K562 (cell line): ENCODE results near the gene SRF. TPM values are rescaled to one million over a fixed set of nuclear protein-coding genes. Genes with fewer than 3 reads are reported as not detected.
A peak's percentile ranks its signal among the peaks of the same experiment; 100 is the strongest.

ENCODE experiments used
- ARNT ChIP-seq, 2 experiments: fragments of 450-650 bp; IDR thresholded peaks; 2 replicates each; pipeline ENCODE4 v1.6.1; 2016; ENCODE audit warnings: mild to moderate bottlenecking in 1 of 2
- CHAMP1 ChIP-seq: fragments of 450-650 bp; IDR thresholded peaks from 2 replicates; pipeline ENCODE4 v1.6.1; 2016; ENCODE audit warnings: mild to moderate bottlenecking
- CREB3 ChIP-seq: fragments of 450-650 bp; conservative IDR thresholded peaks from 2 replicates; pipeline ENCODE4 v1.6.1; 2016; ENCODE audit warnings: missing genetic modification characterization, low read depth, mild to moderate bottlenecking, missing compliant biosample characterization, moderate library complexity
- CSDE1 ChIP-seq, 2 experiments: fragments of 450-650 bp; IDR thresholded peaks; 2 replicates each; pipeline ENCODE4 v1.6.1; 2016; ENCODE audit warnings: mild to moderate bottlenecking in 1 of 2
- DACH1 ChIP-seq: fragments of 450-650 bp; IDR thresholded peaks from 2 replicates; pipeline ENCODE4 v1.6.1; 2018; ENCODE audit not compliant: partially characterized antibody
- ILK ChIP-seq: fragments of 450-650 bp; IDR thresholded peaks from 2 replicates; pipeline ENCODE4 v1.6.1; 2016; ENCODE audit warnings: missing genetic modification characterization, low read depth, mild to moderate bottlenecking, missing compliant biosample characterization, moderate library complexity, borderline replicate concordance
- NFE2L1 ChIP-seq: fragments of 450-650 bp; IDR thresholded peaks from 2 replicates; pipeline ENCODE4 v1.6.1; 2016; ENCODE audit warnings: missing genetic modification characterization, low read depth, mild to moderate bottlenecking, missing compliant biosample characterization, moderate library complexity, borderline replicate concordance
- PHTF2 ChIP-seq: fragments of 250-450 bp; sonication (Bioruptor Pico); IDR thresholded peaks from 2 replicates; pipeline ENCODE4 v1.5.0; 2021; ENCODE audit warnings: mild to moderate bottlenecking
- SOX6 ChIP-seq: fragments of 450-650 bp; IDR thresholded peaks from 2 replicates; pipeline ENCODE4 v1.6.1; 2014; ENCODE audit warnings: mild to moderate bottlenecking
- TFE3 ChIP-seq: fragments of 450-650 bp; formaldehyde crosslinking; IDR thresholded peaks from 2 replicates; pipeline ENCODE4 v1.4.0; 2020; ENCODE audit warnings: mild to moderate bottlenecking, mixed read lengths
- TRIM28 ChIP-seq: fragments of 450-650 bp; IDR thresholded peaks from 2 replicates; pipeline ENCODE4 v1.6.1; 2017
- ZNF347 ChIP-seq: fragments of 450-650 bp; formaldehyde crosslinking; IDR thresholded peaks from 2 replicates; pipeline ENCODE4 v1.4.0; 2020; ENCODE audit warnings: low read depth, mild to moderate bottlenecking, moderate library complexity
- ZNF740 ChIP-seq, 3 experiments: fragments of 200-800 bp in 1 of 3; sonication (Bioruptor generic) in 1 of 3; sonication (generic) in 1 of 3; formaldehyde crosslinking in 1 of 3; IDR thresholded peaks; 2 replicates each; pipeline versions ENCODE4 v1.6.1 to v1.8.0; 2016 to 2022; ENCODE audit warnings: mild to moderate bottlenecking in 2 of 3, missing compliant biosample characterization in 2 of 3, missing genetic modification characterization in 2 of 3, missing genetic modification reagents in 1 of 3
- ZNF75A ChIP-seq: fragments of 450-650 bp; formaldehyde crosslinking; IDR thresholded peaks from 2 replicates; pipeline ENCODE4 v1.4.0; 2020; ENCODE audit warnings: mild to moderate bottlenecking
- ZNF830 ChIP-seq: fragments of 250-450 bp; sonication (Bioruptor Pico); IDR thresholded peaks from 2 replicates; pipeline ENCODE4 v1.5.0; 2021; ENCODE audit warnings: mild to moderate bottlenecking
- ZSCAN32 ChIP-seq: fragments of 450-650 bp; formaldehyde crosslinking; IDR thresholded peaks from 2 replicates; pipeline ENCODE4 v1.4.0; 2020; ENCODE audit warnings: mild to moderate bottlenecking, moderate library complexity
- polyA plus RNA-seq, 8 experiments: library from polyadenylated mRNA; depleted of rRNA in 4 of 8; stranded (reverse) in 5 of 8; unstranded in 3 of 8; fragments of >200 nt; fragmentation: Nextera tagmentation in 2 of 8; fragmentation: Illumina TruSeq in 1 of 8; extraction: Ambion mirVana in 2 of 8; extraction: Trizol in 1 of 8; gene quantifications; 2 replicates each; pipeline versions ENCODE4 v1.2.1 to v1.2.3, GENCODE V29; 2011 to 2014; ENCODE audit warnings: inconsistent platforms in 1 of 8, missing spikeins in 1 of 8
- total RNA-seq, 7 experiments: library from RNA; depleted of rRNA in 6 of 7; stranded (reverse); fragments of >200 nt in 6 of 7; fragmentation: Illumina TruSeq in 2 of 7; extraction: Trizol in 2 of 7; gene quantifications; 2 replicates each; pipeline versions ENCODE4 v1.2.1 to v1.2.3, GENCODE V29; 2011 to 2021; ENCODE audit warnings: low replicate concordance in 1 of 7

SRF gene
- total and polyA plus RNA-seq, 9 of the 15 experiments (the other 6 are each of a cell fraction or from before 2014, with no cell fraction given), result 2.5 to 37.0 (median 24.6) TPM

- TF ChIP-seq TFE3 (CRISPR knock-in tag), result no peak
- TF ChIP-seq ZNF75A (CRISPR knock-in tag), result no peak
- TF ChIP-seq SOX6, result 0 out of 2 replicates have a peak, but pooled peaks have one; percentile 7
- TF ChIP-seq PHTF2 (CRISPR knock-in tag), result no peak
- no peak for TF ChIP-seq CREB3 (tag)
- TF ChIP-seq ILK, result no peak
- TF ChIP-seq ZNF347, result no peak
- TF ChIP-seq TRIM28, result no peak
- no peak for TF ChIP-seq DACH1
- no peak; a peak in 1 of 4 replicates for TF ChIP-seq ARNT (IDR thresholded peaks at IDR 0.05)
- TF ChIP-seq ZNF830 (CRISPR knock-in tag), result no peak
- 0 out of 2 replicates have a peak, but pooled peaks have one; percentile 21 for TF ChIP-seq ZSCAN32 (CRISPR knock-in tag)
- TF ChIP-seq NFE2L1 (tag), result no peak
- TF ChIP-seq ZNF740 (CRISPR knock-in tag; IDR thresholded peaks at IDR 0.05), result no peak
- no peak for TF ChIP-seq ZNF740 (tag; IDR thresholded peaks at IDR 0.05)
- TF ChIP-seq CHAMP1, result no peak
- no peak for TF ChIP-seq CSDE1 (IDR thresholded peaks at IDR 0.05)
Observed at GRCh38 chr6:43170417-43170930, 595 bp upstream of the SRF start (continued).
